GM12878 (cell line): Measurements from ENCODE around the gene FSHR.

Source experiments
- DPF2 ChIP-seq: fragments of 450-650 bp; IDR thresholded peaks from 2 replicates; pipeline ENCODE4 v1.6.1; 2017; ENCODE audit warnings: mild to moderate bottlenecking
- EZH2 ChIP-seq: IDR thresholded peaks from 2 replicates; pipeline ENCODE4 v1.6.1; 2012; ENCODE audit warnings: low read depth, mild to moderate bottlenecking, control low read depth, inconsistent platforms, low read length, borderline replicate concordance; ENCODE audit not compliant: control insufficient read depth
- ZNF274 ChIP-seq: IDR thresholded peaks from one replicate; pipeline ENCODE4 v1.8.0; 2011; ENCODE audit not compliant: insufficient read length, insufficient read depth

GRCh38 chr2:49005261-49005660, 149.1 kb downstream of the FSHR start:
- TF ChIP-seq DPF2: no peak
- no peak for TF ChIP-seq EZH2
- no peak for TF ChIP-seq ZNF274
